HFFc6 (cell line): ENCODE data around the gene RAD51B. TPM values are rescaled to one million over a fixed set of nuclear protein-coding genes. Genes with fewer than 3 reads are reported as not detected.

Experiments used
- DNase-seq: peaks from one replicate; pipeline ENCODE4 v3.0.0-alpha.2; 2018
- H3K27ac Mint-ChIP-seq: 2 replicates; pipeline ENCODE4 v1.8.0; 2020; ENCODE audit warnings: mild to moderate bottlenecking, mixed read lengths
- H3K27me3 Mint-ChIP-seq: 2 replicates; pipeline ENCODE4 v1.8.0; 2021; ENCODE audit warnings: mild to moderate bottlenecking, moderate library complexity, mixed read lengths; ENCODE audit not compliant: insufficient read depth
- H3K36me3 Mint-ChIP-seq: 2 replicates; pipeline ENCODE4 v1.8.0; 2021; ENCODE audit warnings: low read depth, mixed read lengths
- H3K4me1 Mint-ChIP-seq: 2 replicates; pipeline ENCODE4 v1.8.0; 2020; ENCODE audit warnings: low read depth, mixed read lengths
- H3K4me3 Mint-ChIP-seq: 2 replicates; pipeline ENCODE4 v1.8.0; 2020; ENCODE audit warnings: mild to moderate bottlenecking, moderate library complexity, mixed read lengths
- H3K9me3 Mint-ChIP-seq: 2 replicates; pipeline ENCODE4 v1.8.0; 2020; ENCODE audit warnings: mild to moderate bottlenecking, mixed read lengths
- total RNA-seq, 6 experiments: library from RNA; stranded (reverse); fragmentation: NEBNext Ultra II Directional; extraction: Animal tissue kit (Norgen Biotek cat#: 25700); gene quantifications; 2 replicates in 1 of 6; 3 replicates in 5 of 6; pipeline ENCODE4 v1.2.3, GENCODE V29; 2021
- TF ChIP-seq, protein P1 (sequence below): fragments of 200-600 bp; sonication (generic); IDR thresholded peaks from 2 replicates; pipeline ENCODE4 v1.5.0; 2021; ENCODE audit warnings: antibody characterized with exemption, mild to moderate bottlenecking

The RAD51B gene
- total RNA-seq, 6 experiments from 2014 or later = 7.1 to 12.4 (median 9.6) TPM

DNA sequence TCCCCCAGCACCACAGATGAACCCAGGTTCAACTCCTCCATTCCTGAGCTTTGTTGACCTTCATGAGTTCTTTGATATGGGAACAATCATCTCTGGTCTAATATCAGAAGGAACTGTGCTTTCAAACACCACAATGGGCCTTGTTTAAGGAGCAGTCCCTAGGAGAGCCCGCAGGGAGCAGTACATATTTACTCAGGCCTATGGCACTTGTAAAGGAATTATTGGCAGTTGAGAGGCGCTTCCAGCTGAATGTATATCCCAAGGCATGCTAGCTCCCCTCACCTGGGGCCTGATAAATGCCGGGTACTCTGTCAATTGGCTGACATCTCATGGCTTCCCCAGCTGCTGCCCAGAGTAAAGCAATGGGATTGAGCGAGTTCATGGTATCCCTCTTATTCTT lies 897.1 kb downstream of the RAD51B start:
- no peaks in the 10 kb centered on the region; the same call in 1 of the 2 replicates for H3K27me3 Mint-ChIP-seq
- TF ChIP-seq, protein P1, sequence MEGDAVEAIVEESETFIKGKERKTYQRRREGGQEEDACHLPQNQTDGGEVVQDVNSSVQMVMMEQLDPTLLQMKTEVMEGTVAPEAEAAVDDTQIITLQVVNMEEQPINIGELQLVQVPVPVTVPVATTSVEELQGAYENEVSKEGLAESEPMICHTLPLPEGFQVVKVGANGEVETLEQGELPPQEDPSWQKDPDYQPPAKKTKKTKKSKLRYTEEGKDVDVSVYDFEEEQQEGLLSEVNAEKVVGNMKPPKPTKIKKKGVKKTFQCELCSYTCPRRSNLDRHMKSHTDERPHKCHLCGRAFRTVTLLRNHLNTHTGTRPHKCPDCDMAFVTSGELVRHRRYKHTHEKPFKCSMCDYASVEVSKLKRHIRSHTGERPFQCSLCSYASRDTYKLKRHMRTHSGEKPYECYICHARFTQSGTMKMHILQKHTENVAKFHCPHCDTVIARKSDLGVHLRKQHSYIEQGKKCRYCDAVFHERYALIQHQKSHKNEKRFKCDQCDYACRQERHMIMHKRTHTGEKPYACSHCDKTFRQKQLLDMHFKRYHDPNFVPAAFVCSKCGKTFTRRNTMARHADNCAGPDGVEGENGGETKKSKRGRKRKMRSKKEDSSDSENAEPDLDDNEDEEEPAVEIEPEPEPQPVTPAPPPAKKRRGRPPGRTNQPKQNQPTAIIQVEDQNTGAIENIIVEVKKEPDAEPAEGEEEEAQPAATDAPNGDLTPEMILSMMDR = no peak
- no peak for DNase-seq
- H3K4me3 Mint-ChIP-seq = no peak overlapping the region
- H3K27ac Mint-ChIP-seq = no peak overlapping the region
- H3K4me1 Mint-ChIP-seq = peaks cover 19% of the 10 kb centered on the region
- 0 out of 2 replicates have a peak, but pooled peaks cover 3% of the 10 kb centered on the region for H3K36me3 Mint-ChIP-seq
- no peaks in the 10 kb centered on the region; the same call in 1 of the 2 replicates for H3K9me3 Mint-ChIP-seq

DNA sequence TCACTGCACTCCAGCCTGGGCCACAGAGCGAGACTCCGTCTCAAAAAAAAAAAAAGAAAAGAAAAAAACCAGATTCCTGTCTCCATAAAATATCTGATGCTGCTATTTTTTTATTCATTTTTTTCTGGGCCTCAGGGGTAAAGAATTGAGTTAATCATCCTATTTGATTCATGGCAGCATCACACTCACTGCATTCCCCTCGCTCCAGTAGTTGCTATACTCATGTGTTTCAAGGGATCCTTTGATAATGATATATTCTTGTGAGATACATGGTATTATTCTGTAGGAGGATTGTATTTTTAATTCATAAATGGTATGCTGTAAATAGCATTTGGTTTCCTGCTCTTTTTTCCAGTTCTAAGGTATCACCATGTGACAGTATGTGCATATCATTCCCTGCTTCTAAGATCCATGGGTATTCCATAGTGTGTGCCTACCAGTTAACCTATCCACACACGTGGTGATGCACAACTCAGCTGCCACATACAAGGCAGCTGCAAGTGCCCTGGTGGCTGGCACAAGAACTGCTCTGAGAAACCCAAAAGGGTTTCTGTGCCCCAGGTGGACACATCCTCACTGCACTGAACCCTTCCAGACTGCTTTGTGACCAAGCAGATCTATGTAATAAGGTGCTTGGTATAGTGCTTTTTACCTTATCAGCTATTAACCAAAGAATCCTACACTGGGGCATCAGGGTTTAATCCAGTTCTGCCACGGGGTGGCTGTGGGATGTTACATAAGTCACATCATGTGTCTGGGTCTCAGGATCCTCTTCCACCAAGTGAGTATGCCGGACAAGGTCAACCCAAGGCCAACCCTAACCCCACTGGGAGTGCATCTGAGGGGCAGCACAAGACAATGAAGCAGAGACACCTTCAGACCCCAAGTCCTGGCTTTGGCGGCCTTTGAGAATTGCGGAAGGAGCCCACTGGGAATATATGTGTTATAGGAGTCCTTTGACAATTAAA lies 898.7 kb downstream of the RAD51B start:
- no peaks in the 10 kb centered on the region; the same call in 1 of the 2 replicates for H3K9me3 Mint-ChIP-seq
- TF ChIP-seq, protein P1 = peak; percentile 69
- DNase-seq = no peak
- H3K4me3 Mint-ChIP-seq = no peak overlapping the region
- no peak overlapping the region for H3K27ac Mint-ChIP-seq
- H3K4me1 Mint-ChIP-seq = peaks cover 19% of the 10 kb centered on the region
- peaks cover 4% of the 10 kb centered on the region for H3K27me3 Mint-ChIP-seq
- 0 out of 2 replicates have a peak, but pooled peaks cover 3% of the 10 kb centered on the region for H3K36me3 Mint-ChIP-seq

DNA sequence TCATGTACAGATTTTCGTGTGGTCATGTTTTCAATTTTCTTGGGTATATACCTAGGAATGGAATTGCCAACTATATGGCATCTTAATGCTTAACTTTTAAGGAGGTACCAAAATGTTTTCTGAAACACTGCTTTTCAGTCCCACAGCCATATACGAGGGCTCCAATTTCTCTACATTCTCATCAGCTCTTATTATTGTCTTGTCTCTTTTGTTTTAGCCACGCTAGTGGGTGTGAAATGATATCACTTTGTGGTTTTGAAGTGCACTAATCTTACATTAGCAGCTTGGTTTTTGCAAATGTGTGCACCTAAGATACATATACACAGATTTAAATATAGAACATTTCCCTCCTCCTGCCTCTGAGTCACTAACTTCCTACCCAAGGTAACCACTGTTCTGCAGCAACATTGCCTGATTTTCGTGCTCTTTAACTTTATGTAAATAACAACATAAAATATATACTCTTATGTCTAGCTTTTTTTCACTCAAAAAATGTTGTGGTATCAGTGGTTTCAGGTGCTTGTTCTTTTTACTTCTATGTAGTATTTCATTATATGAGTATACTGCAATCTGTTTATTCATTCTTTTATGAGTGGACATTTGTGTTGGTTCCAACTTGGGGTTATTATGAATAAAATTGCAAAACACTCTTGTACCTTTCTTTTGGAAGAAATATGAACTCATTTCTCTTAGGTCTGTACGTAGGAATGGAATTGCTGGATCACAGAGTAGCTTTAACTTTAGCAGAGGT lies 900.2 kb downstream of the RAD51B start:
- no peak for DNase-seq
- Mint-ChIP-seq H3K4me3 (no peak overlapping the region), H3K36me3 (0 out of 2 replicates have a peak, but pooled peaks cover 3% of the 10 kb centered on the region), H3K27me3 (peaks cover 4% of the 10 kb centered on the region), H3K27ac (no peak overlapping the region), H3K4me1 (peaks cover 23% of the 10 kb centered on the region), H3K9me3 (no peaks in the 10 kb centered on the region; the same call in 1 of the 2 replicates)
- TF ChIP-seq, protein P1 = no peak

DNA sequence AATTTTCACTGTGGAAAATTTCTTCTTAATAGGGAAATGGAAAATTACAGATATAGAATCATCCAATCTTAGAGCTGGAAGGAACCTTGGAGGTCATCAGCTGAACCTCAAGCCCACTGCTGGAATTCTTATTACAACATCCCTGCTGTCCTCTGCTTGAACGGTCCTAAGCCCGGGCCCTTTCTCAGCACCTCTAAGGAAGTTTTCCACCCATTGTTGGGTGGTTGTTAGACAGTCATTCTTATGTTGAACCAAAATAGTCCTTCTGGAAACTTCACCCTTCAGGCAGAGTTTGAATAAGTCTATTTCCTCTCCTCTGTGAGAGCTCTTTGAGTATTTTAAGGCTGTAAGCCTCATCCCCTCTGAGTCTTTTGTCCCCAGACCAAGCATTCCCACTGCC lies 902.6 kb downstream of the RAD51B start:
- peaks cover 4% of the 10 kb centered on the region for H3K27me3 Mint-ChIP-seq
- H3K4me1 Mint-ChIP-seq = peaks cover 17% of the 10 kb centered on the region
- no peaks in the 10 kb centered on the region; the same call in 1 of the 2 replicates for H3K9me3 Mint-ChIP-seq
- DNase-seq = no peak
- H3K4me3 Mint-ChIP-seq = no peak overlapping the region
- H3K36me3 Mint-ChIP-seq = 0 out of 2 replicates have a peak, but pooled peaks cover 3% of the 10 kb centered on the region
- TF ChIP-seq, protein P1 = no peak
- no peak overlapping the region for H3K27ac Mint-ChIP-seq

DNA sequence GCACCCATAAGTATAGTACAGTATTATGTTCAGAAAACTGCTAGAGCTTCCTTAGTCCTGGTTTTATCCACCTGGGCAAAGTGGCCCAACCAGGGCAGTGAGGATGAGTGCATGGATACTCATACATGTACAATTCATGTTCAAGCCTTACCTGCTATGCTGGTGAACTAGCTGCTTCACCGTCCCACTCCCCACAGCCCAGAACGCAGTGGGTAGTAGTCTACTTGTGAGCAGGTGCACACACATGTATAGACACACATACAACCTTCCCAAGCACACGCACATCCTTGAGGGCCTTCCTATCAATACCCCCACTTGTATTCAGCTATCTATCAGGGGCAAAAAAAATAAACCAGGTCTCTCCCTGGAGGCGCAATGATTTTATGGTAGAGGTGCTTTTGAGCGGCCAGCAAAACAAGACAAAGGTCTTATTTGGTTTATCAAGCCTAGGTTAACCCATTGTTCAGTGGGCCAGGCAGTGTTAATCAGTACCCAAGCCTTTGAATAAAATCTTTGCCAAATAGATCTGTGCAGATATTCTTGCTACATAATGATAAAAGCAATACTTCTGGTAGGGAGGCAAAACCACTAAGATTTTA lies 903.5 kb downstream of the RAD51B start:
- Mint-ChIP-seq H3K27me3 (peaks cover 4% of the 10 kb centered on the region), H3K4me1 (peaks cover 15% of the 10 kb centered on the region)
- no peak for DNase-seq

More for the DNA sequence above, 903.5 kb downstream of the RAD51B start:
- Mint-ChIP-seq H3K4me3 (no peak overlapping the region), H3K9me3 (no peaks in the 10 kb centered on the region; the same call in 1 of the 2 replicates), H3K27ac (no peak overlapping the region), H3K36me3 (0 out of 2 replicates have a peak, but pooled peaks cover 3% of the 10 kb centered on the region)
- TF ChIP-seq, protein P1 = no peak
